Activated naive CD4-positive, alpha-beta T cell treated with anti-CD3 and anti-CD28 coated beads, Interleukin-2, amount 10 ng/mL, durations not matched to agents 7 days and 5 days (primary cell): ENCODE measurements around the gene RND1.

Experiments used
- CTCF ChIA-PET: fragments of 350-600 bp; sonication (Branson Sonifier 250); formaldehyde crosslinking; loops from one replicate; lab custom pipeline; 2021; ENCODE audit warnings: antibody characterized with exemption; lab: Charles Lee
- DNase-seq: peaks from one replicate; pipeline ENCODE4 v3.0.0-alpha.2; 2020
- H3K27ac Mint-ChIP-seq: one replicate; pipeline ENCODE4 v1.8.0; 2021; ENCODE audit warnings: mild to moderate bottlenecking, moderate library complexity, mixed read lengths
- H3K27me3 Mint-ChIP-seq: one replicate; pipeline ENCODE4 v1.8.0; 2021; ENCODE audit warnings: mild to moderate bottlenecking, mixed read lengths
- H3K36me3 Mint-ChIP-seq: one replicate; pipeline ENCODE4 v1.8.0; 2021; ENCODE audit warnings: mixed read lengths
- H3K4me1 Mint-ChIP-seq: one replicate; pipeline ENCODE4 v1.8.0; 2021; ENCODE audit warnings: mixed read lengths
- H3K4me3 Mint-ChIP-seq: one replicate; pipeline ENCODE4 v1.8.0; 2021; ENCODE audit warnings: mild to moderate bottlenecking, moderate library complexity, mixed read lengths
- H3K9me3 Mint-ChIP-seq: one replicate; pipeline ENCODE4 v1.8.0; 2021; ENCODE audit warnings: mixed read lengths

RND1 gene

GRCh38 chr12:48828841-48829575 is 36.7 kb downstream of the RND1 start:
- no peak overlapping the region for H3K27ac Mint-ChIP-seq
- H3K36me3 Mint-ChIP-seq = peaks cover 46% of the 10 kb centered on the region
- no peaks in the 10 kb centered on the region for H3K9me3 Mint-ChIP-seq
- H3K4me3 Mint-ChIP-seq = no peak overlapping the region
- CTCF ChIA-PET = interaction anchor here (1.3 kb wide), 1 partner anchor 10 kb away, joined by 6 read pairs; no protein-coding TSS in a partner anchor
- DNase-seq = no peak
- no peaks in the 10 kb centered on the region for H3K4me1 Mint-ChIP-seq
- no peaks in the 10 kb centered on the region for H3K27me3 Mint-ChIP-seq

GRCh38 chr12:48828293-48828692 is 37.4 kb downstream of the RND1 start:
- CTCF ChIA-PET = interaction anchor here (1.3 to 2.7 kb wide), 2 partner anchors 9 to 14 kb away, joined by 6 to 9 read pairs; no protein-coding TSS in a partner anchor
- Mint-ChIP-seq H3K4me1 (no peaks in the 10 kb centered on the region), H3K27me3 (no peaks in the 10 kb centered on the region), H3K9me3 (no peaks in the 10 kb centered on the region), H3K27ac (no peak overlapping the region), H3K36me3 (peaks cover 40% of the 10 kb centered on the region), H3K4me3 (no peak overlapping the region)
- DNase-seq = no peak

GRCh38 chr12:48827513-48828096 is 38.1 kb downstream of the RND1 start:
- Mint-ChIP-seq H3K9me3 (no peaks in the 10 kb centered on the region), H3K4me3 (no peak overlapping the region), H3K27ac (no peak overlapping the region), H3K36me3 (peaks cover 38% of the 10 kb centered on the region), H3K4me1 (no peaks in the 10 kb centered on the region), H3K27me3 (peaks cover 6% of the 10 kb centered on the region)
- no peak for DNase-seq
- CTCF ChIA-PET = interaction anchor here (0.9 to 2.7 kb wide), 5 partner anchors 8 to 64 kb away, joined by 3 to 9 read pairs (median 3); no protein-coding TSS in a partner anchor

- H3K4me1 Mint-ChIP-seq = no peaks in the 10 kb centered on the region
- no peaks in the 10 kb centered on the region for H3K9me3 Mint-ChIP-seq
- no peak overlapping the region for H3K4me3 Mint-ChIP-seq
- CTCF ChIA-PET = interaction anchor here (0.9 to 2.7 kb wide), 4 partner anchors 11 to 64 kb away, joined by 3 to 9 read pairs (median 3); no protein-coding TSS in a partner anchor
- H3K27me3 Mint-ChIP-seq = peaks cover 12% of the 10 kb centered on the region
- no peak overlapping the region for H3K27ac Mint-ChIP-seq
- DNase-seq = no peak
- H3K36me3 Mint-ChIP-seq = peaks cover 33% of the 10 kb centered on the region
Measured at GRCh38 chr12:48827026-48827425, 38.6 kb downstream of the RND1 start.

- DNase-seq = no peak
- H3K27me3 Mint-ChIP-seq = peaks cover 19% of the 10 kb centered on the region
- H3K27ac Mint-ChIP-seq = no peak overlapping the region
- no peak overlapping the region for H3K4me3 Mint-ChIP-seq
- H3K9me3 Mint-ChIP-seq = no peaks in the 10 kb centered on the region
- CTCF ChIA-PET = interaction anchor here (0.5 to 2.7 kb wide), 3 partner anchors 10 to 35 kb away, joined by 3 to 9 read pairs (median 3); no protein-coding TSS in a partner anchor
- peaks cover 29% of the 10 kb centered on the region for H3K36me3 Mint-ChIP-seq
- H3K4me1 Mint-ChIP-seq = no peaks in the 10 kb centered on the region
Measured at GRCh38 chr12:48826209-48826855, 39.3 kb downstream of the RND1 start.

GRCh38 chr12:48824905-48825304 is 40.8 kb downstream of the RND1 start:
- CTCF ChIA-PET = no interaction called here
- no peak for DNase-seq
- Mint-ChIP-seq H3K36me3 (peaks cover 15% of the 10 kb centered on the region), H3K27me3 (peaks cover 26% of the 10 kb centered on the region), H3K27ac (no peak overlapping the region), H3K4me3 (no peak overlapping the region), H3K4me1 (no peaks in the 10 kb centered on the region), H3K9me3 (no peaks in the 10 kb centered on the region)

- no peak overlapping the region for H3K4me3 Mint-ChIP-seq
- peaks cover 8% of the 10 kb centered on the region for H3K36me3 Mint-ChIP-seq
- H3K4me1 Mint-ChIP-seq = peaks cover 4% of the 10 kb centered on the region
- no peak overlapping the region for H3K27ac Mint-ChIP-seq
- peaks cover 34% of the 10 kb centered on the region for H3K27me3 Mint-ChIP-seq
- H3K9me3 Mint-ChIP-seq = no peaks in the 10 kb centered on the region
- CTCF ChIA-PET = interaction anchor here (0.6 kb wide), 1 partner anchor 9 kb away, joined by 3 read pairs; no protein-coding TSS in a partner anchor
- no peak for DNase-seq
Measured at GRCh38 chr12:48824112-48824511, 41.6 kb downstream of the RND1 start.

- CTCF ChIA-PET = interaction anchor here (0.7 to 1.0 kb wide), 3 partner anchors 8 to 113 kb away, joined by 3 read pairs; no protein-coding TSS in a partner anchor
- H3K4me3 Mint-ChIP-seq = no peak overlapping the region
- no peak overlapping the region for H3K27ac Mint-ChIP-seq
- H3K4me1 Mint-ChIP-seq = peaks cover 7% of the 10 kb centered on the region
- peaks cover 2% of the 10 kb centered on the region for H3K36me3 Mint-ChIP-seq
- H3K27me3 Mint-ChIP-seq = peaks cover 42% of the 10 kb centered on the region
- DNase-seq = no peak
- no peaks in the 10 kb centered on the region for H3K9me3 Mint-ChIP-seq
Measured at GRCh38 chr12:48823281-48823680, 42.4 kb downstream of the RND1 start.

- DNase-seq = no peak
- peaks cover 11% of the 10 kb centered on the region for H3K4me1 Mint-ChIP-seq
- peaks cover 47% of the 10 kb centered on the region for H3K27me3 Mint-ChIP-seq
- H3K27ac Mint-ChIP-seq = no peak overlapping the region
- no peaks in the 10 kb centered on the region for H3K9me3 Mint-ChIP-seq
- no peak overlapping the region for H3K4me3 Mint-ChIP-seq
- CTCF ChIA-PET = interaction anchor here (0.7 to 1.0 kb wide), 3 partner anchors 8 to 113 kb away, joined by 3 read pairs; no protein-coding TSS in a partner anchor
- H3K36me3 Mint-ChIP-seq = peaks cover 2% of the 10 kb centered on the region
Measured at GRCh38 chr12:48822711-48823110, 43.0 kb downstream of the RND1 start.

GRCh38 chr12:48822139-48822538 is 43.5 kb downstream of the RND1 start:
- H3K9me3 Mint-ChIP-seq = no peaks in the 10 kb centered on the region
- CTCF ChIA-PET = no interaction called here
- peaks cover 53% of the 10 kb centered on the region for H3K27me3 Mint-ChIP-seq
- H3K4me3 Mint-ChIP-seq = no peak overlapping the region
- peaks cover 2% of the 10 kb centered on the region for H3K36me3 Mint-ChIP-seq
- DNase-seq = no peak
- peaks cover 17% of the 10 kb centered on the region for H3K4me1 Mint-ChIP-seq
- H3K27ac Mint-ChIP-seq = no peak overlapping the region

GRCh38 chr12:48819986-48820725 is 45.5 kb downstream of the RND1 start:
- Mint-ChIP-seq H3K36me3 (no peaks in the 10 kb centered on the region), H3K4me1 (peaks cover 35% of the 10 kb centered on the region), H3K27ac (no peak overlapping the region), H3K4me3 (peak overlapping the region; percentile 10), H3K27me3 (peaks cover 73% of the 10 kb centered on the region), H3K9me3 (no peaks in the 10 kb centered on the region)
- CTCF ChIA-PET = interaction anchor here (0.7 to 1.3 kb wide), 8 partner anchors 8 to 168 kb away, joined by 4 to 6 read pairs (median 4); partner anchors contain the start of gene FKBP11
- no peak for DNase-seq

GRCh38 chr12:48818831-48819590 is 46.7 kb downstream of the RND1 start:
- Mint-ChIP-seq H3K9me3 (no peaks in the 10 kb centered on the region), H3K27me3 (peaks cover 84% of the 10 kb centered on the region), H3K4me1 (peaks cover 39% of the 10 kb centered on the region), H3K36me3 (no peaks in the 10 kb centered on the region), H3K4me3 (peak overlapping the region; percentile 79), H3K27ac (no peak overlapping the region)
- CTCF ChIA-PET = interaction anchor here (0.7 to 1.3 kb wide), 8 partner anchors 9 to 169 kb away, joined by 4 to 6 read pairs (median 4); partner anchors contain the start of gene FKBP11
- DNase-seq = peak; percentile 68
